ELF-1 (cell line): Measurements from ENCODE around the gene CLSTN3.

Experiments
- DNase-seq: peaks from one replicate; pipeline ENCODE4 v3.0.0-alpha.2; 2016; ENCODE audit warnings: low read depth, low spot score

Gene CLSTN3

DNA sequence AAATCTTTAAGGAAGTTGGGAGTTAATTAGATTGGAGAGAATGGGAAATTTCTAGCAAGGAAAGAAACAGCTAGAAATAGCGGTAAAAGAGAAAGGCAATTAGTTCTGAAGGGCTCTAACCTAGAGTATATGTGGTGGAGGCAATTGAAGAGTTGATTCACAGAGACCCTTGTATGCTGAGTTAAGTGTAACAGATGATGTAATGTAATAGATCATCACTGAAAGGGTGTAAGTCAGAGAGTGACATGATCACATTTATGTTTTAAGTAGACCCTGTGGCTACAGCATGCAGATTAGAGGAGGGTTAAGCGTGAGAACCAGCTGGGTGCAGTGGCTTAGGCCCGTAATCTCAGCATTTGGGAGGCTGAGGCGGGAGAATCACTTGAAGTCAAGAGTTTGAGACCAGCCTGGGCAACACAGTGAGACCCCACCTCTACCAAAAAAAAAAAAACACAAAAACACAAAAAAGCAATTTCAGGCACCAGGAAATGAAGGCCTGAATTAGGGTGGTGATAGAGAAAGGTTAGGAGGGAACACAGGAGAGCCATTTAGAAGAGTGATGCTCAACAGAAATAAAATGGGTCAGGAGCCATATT is 4.4 kb upstream of the CLSTN3 start:
- no peak for DNase-seq

DNA sequence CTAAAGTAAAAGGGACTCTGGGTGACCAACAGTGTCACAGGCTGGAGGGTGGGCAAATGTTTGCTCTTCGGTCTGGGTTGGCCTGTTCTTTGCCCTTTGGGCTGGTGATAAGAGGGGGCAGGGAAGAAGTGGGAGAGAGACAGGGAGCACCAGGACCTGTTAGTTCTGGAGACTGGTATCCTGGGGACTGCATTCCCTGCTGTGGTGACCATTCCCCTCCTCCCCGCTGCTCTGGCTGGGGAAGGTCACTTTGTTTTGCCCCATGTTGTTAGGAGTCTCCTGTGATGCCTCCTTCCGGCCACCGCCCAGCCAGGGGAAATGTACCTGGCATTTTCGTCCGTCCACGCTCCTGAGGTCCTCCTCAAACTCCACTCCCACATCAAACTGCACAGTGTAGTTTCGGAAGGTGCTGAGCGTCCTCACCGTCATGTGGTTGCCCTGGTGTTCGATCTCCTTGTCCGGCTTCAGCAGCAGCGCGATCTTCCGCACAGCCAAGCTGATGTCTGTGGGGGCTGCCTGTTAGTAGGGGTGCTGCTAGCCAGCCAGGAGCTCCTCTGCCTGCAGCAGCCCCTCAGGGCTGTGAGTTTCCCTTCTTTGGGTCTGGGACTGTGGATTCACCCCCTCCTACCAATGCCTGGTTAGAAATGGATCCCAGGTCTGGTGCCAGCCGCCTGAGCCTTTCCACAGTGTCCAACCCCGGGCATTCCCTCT is 2.1 kb upstream of the CLSTN3 start:
- no peak for DNase-seq

DNA sequence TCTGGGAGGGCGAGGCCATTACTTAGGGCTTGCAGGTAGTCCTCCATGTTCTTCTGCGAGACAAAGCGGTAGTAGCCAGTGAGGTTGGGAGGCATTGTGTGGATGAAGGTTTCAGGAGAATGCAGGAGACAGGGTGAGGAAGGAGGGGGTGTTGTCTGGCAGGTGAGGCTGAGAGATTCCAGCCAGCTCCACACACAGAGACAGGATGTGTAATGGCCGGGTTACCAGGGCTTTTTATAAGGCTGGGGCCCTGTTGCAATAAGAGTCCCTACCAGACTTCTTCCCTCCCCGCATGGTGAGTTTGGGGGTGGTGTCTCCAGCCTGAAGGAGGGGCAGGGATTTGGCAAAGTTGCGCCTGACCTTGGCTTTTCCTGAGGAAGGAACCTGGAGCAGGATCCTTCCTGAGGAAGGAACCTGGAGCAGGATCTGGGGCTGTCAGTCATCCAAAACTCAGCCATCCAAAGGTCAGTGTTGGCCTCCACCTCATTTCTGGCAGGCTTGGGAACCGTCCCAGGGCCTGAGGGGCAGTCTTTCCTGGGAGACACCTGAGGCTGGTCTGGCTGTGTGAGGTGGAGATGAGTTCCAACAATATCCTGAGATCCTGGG is 1.4 kb upstream of the CLSTN3 start, which contains the start of gene RBP5:
TSS of gene RBP5 (minus strand) at position 209 of the 606 bp plus-strand sequence. CDS start at position 95, 114 bp downstream.
- no peak for DNase-seq

DNA sequence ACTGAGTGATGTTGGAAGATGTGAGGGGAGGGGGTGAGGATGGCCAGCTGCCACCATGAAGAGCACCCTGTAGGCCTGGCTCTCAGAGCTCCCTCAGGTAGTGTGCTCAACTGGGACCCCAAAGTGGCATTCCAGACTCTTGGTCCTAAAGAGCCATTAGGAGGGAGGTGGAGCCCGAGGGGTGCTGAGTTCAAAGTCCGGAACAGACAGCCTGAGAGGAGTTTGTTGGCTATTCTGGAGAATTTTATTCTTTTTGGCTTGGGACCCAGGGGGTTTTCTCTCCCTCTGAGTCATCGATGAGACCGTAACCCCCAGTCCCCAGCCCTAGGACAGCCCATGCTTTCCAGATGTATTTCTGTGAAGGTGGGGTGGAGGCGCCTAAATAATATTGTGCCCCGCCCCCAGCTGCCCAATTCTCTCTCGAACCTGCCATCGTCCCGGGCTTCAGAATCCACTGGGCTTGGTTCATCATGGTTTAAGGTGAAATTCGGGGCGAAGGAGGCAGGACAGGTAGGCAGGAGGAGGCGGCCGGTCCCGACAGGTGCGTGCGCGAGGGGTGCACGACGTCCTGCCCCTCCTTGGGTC is 792 bp upstream of the CLSTN3 start:
- no peak for DNase-seq

DNA sequence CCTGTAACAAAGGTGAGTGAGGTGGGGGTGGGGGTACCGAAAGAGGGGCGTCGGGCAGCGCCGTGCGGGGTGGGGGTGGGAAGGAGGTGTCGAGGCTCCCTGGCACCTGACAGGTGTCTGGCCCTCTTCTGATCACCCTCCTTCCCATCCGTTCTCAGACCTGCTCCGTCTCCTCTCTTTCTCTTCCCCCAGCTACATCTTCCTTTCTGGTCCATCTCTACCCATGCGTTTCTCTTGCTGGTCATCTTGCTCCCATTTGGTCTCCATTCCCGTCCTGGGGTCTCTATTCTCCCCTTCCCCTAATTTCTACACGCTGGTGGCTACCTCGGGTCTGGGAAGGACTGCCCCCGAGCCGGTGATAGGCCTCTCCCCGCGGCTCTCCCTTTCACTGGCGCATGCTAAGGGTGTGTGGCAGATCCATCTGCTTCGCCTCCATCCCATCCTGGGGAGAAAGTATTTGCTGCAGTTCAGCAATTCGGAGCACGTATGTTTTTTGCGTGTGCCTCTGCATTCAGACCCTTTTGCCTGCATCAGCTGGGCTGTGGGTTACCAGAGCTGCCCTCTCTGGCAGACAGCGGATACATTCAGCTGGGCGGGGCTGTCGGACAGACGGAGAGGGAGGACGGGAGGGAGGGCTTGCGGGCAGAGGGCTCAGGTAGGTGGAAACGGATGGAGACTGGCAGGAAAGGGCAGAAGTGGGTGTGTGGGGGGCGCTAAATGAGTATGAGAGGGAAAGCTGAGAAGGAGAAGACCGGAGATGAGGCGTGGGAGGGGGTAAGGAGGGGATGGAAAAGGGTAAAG is 730 bp downstream of the CLSTN3 start:
- peak; percentile 60 for DNase-seq

DNA sequence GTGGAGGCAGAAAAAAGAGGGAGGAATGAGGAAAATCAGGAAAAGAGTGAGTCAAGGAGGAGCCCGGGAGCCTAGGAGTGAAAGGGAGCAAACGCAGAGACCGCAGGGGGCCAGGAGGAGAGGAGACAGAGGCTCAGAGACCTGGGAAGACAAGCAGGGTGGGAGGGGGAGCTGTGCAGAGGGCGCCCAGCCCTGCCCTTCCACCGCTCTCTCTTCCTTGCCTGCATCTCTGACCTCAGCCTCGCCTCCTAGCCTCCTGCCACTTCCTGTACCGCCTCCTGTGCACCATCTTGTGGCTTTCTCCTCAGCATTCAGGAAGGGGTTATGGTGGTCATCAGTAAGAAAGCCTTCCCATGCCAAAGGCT is 1.3 kb downstream of the CLSTN3 start:
- no peak for DNase-seq

DNA sequence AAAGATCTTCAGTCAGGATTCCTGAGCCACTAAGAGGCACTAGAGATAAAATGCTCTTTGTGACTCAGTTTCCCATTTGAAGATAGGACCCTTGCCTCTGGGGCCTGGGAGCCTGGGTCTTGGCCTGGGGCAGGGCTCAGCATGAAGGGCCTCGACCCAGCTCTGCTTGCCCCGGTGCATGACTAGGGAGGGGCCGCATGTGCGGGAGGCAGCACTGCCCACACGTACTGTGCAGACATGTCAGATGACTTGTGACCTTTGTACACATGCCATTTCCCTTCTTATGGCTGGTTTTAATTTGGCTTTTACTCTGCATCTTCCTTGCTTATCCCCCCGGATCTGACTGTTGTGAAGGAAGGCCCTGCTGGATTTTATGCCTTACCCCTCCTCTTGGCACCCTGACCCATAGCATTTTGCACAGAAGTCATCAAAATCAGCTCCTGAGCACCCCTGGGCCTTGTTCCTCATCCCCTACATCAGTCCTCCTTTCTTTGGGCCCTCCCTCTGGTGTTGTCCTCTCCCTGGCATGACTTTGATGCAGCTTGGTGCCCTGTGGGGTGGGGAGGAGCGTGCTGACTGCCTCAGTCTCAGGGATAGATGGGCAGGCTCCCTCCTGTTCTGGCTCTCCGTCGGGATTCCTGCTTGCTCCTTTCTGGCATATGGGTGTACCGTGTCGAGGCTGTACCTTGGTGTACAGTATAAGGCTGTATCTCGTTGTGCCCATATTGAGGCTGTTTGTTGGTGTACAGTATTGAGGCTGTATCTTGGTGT is 4.4 kb downstream of the CLSTN3 start:
- no peak for DNase-seq

DNA sequence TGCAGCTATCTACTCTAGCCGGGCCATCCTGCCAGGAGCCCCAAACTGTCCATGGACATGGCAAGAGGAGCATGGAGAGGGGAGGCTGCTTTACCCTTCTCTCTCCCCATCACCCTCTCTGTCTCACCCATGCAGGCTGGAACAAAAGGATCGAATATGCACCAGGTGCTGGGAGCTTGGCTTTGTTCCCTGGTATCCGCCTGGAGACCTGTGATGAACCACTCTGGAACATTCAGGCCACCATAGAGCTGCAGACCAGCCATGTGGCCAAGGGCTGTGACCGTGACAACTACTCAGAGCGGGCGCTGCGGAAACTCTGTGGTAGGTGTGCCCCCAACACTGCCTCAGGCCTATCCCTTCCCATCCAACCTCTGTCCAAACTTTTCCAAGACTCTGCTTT is 5.9 kb downstream of the CLSTN3 start:
- no peak for DNase-seq

DNA sequence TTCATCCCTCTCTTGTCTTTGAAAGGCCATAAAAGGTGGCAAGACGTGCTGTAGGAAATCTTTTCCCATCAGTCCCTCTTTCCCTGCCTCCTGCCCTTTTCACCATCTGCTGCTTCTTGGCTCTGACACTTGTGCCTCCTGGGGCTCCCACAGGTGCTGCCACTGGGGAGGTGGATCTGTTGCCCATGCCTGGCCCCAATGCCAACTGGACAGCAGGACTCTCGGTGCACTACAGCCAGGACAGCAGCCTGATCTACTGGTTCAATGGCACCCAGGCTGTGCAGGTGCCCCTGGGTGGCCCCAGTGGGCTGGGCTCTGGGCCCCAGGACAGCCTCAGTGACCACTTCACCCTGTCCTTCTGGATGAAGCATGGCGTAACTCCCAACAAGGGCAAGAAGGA is 6.5 kb downstream of the CLSTN3 start:
- no peak for DNase-seq

DNA sequence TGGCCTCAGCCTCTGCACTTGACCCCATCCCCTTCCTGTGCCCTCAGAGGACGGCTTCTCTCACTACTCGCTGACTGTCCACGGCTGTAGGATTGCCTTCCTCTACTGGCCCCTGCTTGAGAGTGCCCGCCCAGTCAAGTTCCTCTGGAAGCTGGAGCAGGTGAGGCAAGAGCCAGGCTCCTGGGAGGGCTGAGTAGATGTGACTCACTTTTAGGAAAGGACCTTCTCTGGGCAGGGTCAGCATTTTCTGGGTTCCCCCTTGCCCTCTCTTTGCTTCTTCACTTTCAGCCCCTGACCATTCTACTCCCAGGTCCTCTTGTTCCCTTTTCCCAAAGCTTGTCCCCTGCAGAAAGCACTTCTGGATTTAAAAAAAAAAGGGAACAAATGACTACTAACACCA is 7.7 kb downstream of the CLSTN3 start:
- no peak for DNase-seq

DNA sequence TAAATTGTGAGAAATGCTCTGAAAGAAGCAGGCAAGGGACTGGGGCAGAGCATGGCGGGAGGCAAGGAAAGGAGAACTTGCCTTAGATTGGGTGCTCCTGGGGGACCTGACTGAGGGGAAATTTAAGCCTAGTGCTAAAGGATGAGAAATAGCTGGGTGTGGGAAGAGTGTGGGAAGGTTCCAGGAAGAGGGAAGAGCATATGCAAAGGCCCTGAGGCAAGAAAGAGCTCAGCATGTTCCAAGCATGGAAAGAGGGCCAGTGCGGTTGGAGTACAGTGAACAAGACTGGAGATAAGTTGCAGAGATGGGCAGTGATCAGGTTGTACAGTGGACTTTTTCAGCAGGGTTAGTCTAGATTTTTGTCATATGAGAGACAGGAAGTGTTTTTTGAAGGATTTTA is 9.0 kb downstream of the CLSTN3 start:
- no peak for DNase-seq

DNA sequence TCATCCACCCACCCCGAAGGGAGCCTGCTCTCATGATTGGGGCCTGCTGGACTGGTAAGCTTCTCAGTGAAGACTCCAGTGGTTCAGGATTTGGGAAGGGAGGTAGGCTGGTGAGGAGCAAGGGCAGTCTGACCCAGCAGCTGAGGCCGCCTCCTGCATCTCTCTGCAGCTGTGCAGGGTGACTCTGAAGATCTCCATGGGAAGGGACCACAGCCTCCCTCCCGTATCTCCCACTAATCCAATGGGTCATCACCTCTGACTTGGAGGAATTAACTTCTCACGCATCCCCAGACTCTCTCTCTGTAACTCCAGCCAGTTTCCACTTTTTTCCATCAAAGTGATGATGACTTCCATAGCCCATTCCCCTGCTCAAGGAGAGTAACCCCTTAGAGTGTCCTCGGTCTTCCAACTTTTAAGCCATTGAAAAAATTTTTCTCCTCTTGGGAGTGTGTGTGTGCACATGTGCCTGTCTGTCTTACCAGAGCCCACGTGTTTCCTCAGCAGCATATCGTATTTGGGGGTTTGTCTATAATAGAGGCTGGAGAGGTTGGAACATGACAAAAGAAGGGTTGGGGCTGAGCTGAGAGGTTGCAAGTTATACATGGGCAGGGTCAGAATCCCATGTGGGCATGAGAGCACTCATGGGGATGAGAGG is 11.3 kb downstream of the CLSTN3 start:
- DNase-seq, result no peak

DNA sequence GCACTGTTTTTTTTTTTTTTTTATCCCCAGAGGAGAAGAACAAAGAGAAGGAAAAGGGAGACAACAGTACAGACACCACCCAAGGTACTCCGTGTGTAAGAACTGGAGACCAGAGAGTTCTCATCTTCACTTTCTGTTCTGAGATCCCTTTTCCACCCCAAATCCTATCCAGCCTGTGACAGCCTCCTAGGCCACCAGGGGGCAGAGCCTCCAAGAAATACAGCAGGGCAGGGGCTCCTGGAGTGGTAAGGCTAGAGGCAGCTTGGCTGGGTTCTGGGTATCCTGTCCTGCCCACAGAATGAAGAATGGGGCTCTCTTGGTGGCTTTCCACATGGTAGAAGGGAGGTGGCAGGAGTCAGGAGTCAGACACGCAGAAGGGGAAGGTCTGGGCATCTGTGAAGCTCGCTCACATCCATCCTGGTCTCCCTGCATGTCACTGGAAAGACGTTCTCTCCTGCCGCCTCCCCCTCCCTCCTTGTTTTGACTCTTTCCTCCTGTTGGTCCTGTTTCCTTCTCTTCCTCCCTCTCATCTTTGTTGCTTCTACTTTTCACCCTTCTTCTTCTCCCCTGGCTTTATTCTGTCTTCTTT is 12.0 kb downstream of the CLSTN3 start:
- DNase-seq, result peak; percentile 68

DNA sequence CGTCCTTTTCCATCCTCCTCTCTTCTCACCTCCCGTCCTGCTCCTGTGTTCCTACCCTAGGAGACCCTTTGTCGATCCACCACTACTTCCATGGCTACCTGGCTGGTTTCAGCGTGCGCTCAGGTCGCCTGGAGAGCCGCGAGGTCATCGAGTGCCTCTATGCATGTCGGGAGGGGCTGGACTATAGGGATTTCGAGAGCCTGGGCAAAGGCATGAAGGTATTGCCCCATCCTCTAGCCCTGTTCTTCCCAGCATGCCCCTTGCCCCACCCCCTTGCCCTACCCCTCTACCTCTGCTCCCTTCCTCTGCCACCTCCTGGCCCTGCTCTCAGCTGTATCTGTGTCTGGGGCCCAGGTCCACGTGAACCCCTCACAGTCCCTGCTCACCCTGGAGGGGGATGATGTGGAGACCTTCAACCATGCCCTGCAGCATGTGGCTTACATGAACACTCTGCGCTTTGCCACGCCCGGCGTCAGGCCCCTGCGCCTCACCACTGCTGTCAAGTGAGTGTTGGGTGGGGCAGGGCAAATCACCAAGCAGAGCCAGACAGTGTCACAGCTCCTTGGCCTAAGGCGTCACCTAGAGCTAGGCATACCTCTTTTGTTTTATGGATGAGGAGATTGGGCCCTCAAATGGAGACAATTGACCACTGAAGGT is 12.8 kb downstream of the CLSTN3 start:
- DNase-seq, result no peak

DNA sequence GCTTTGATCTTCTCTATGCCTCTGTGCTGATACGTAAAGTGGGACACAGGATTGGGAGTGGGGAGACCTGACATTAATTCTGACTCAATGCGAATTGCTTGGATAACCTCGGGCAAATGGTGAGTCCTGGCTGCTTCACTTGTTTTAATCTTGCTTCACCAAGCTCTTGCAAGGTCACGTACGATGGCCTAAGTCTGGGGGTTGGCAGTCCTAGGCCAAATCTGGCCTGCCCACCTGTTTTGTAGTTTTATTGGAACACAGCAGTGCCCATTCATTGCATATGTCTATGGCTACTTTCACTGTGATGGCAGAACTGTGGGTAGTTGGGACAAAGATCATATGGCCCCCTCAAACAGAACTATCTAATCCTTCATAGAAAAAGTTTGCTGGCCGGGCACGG is 13.4 kb downstream of the CLSTN3 start:
- DNase-seq, result no peak

DNA sequence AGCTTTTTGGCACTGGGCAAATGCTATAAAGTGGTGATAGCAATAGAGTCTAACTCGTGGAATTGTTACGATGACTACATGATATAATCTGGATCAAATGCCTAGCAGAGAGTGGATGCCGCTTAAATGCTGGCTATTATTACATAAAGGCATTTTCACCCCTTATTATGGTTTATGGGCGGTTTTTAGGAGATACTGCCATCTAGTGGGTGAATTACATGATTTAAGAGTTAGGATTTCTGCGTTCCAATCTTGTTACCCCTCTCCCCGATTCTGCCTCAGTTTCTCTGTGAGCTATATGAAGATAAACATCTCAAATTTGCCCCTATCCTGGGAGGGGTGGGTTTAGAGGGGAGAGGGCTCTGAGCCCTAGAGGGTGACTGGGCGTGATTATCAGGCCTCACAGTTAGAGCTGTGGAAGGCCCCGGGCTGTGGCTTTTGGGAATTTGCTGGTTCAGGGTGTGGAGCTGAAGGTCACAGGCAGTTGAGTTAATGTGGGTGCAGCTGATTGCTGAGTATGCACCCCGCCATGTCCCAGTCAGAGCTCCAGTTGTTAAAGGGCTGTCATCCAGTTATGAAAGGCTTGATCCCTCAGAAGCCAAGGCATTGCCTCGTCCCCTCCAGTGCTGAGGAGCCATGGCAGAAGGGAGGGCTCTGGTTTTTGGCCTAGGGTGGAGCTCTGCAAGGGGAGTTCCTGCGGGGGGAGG is 14.4 kb downstream of the CLSTN3 start:
- DNase-seq, result peak; percentile 25

DNA sequence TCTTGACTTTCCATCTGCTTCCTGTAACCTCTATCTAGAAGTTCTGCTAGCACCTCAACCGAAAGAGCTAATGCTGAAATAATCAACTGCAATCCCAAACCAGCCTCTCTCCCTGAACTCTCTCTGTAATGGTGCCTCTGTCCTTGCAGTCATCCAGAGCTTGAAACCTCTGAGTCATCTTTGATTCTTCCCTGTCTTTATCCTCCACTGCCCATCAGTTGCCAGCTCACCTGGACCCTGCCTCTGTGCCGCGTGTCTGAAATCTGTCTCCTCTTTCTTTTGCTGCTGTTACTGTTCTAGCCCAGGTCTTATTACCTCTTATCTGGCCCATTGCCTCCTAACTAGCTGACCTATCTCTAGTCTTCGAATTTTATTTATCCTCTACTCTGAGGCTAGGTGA is 15.5 kb downstream of the CLSTN3 start:
- DNase-seq, result no peak

DNA sequence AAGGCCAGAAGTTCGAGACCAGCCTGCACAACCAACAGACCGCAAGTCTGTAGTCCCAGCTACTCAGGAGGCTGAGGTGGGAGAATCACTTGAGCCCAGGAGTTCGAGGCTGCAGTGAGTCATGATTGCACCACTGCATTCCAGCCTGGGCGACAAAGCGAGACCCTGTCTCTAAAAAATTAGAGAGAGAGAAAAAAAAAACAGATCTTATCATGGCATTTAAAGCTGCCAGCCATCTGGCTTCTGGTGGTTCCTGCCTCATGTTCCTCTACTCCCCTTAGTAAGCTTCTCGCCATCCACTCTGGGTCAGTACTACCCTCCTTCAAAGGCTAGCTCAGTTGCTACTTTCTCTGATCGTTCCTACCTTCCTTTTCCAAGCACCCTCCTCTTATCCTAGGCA is 16.1 kb downstream of the CLSTN3 start:
- DNase-seq, result no peak

DNA sequence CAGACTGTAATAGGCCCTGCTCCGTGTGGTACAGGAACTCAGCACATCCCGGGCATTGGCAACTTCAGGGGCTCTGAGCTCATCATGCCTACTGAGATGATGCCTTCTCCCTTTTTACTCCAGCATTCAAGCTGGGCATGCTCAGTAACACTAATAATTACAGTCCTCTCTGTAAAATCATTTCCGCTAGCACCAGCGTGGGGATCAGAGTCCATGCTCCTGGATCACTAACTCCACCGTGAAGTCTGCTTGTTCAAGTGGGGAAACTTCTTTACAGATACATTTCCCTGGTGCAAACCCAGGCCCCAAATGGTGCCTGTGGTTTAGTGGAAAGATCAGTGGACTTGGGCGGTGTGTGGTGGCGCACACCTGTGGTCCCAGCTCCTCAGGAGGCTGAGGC is 16.7 kb downstream of the CLSTN3 start:
- no peak for DNase-seq
